Caco-2 (cell line): ENCODE data around the gene AIG1. TPM values are rescaled to one million over a fixed set of nuclear protein-coding genes. Genes with fewer than 3 reads are reported as not detected.
"Not testable (repeated sequence)": the region's sequence is repeated elsewhere in the genome, so short reads cannot be mapped to it uniquely, and the experiment has no call there.

Source experiments
- BruUV-seq: library from RNA; stranded (reverse); fragments of 400-500 nt; replicated peaks from 2 replicates; lab custom pipeline; 2021; lab: Mats Ljungman, UMichigan
- CTCF ChIA-PET: fragments of 300-600 bp; sonication (Branson Sonifier 250); formaldehyde crosslinking; loops from one replicate; lab custom pipeline; 2022; ENCODE audit warnings: antibody characterized with exemption; lab: Charles Lee
- POLR2A ChIA-PET: fragments of 300-600 bp; sonication (Branson Sonifier 250); formaldehyde crosslinking; loops from one replicate; lab custom pipeline; 2022; ENCODE audit warnings: antibody characterized with exemption; lab: Charles Lee
- DNase-seq, 2 experiments: peaks; one replicate each; pipeline versions ENCODE4 v3.0.0 to v3.0.0-alpha.2; 2020 to 2022
- H3K27me3 ChIP-seq: replicated peaks from 2 replicates; pipeline ENCODE4 v1.6.0; 2011; ENCODE audit warnings: low read length; ENCODE audit not compliant: control insufficient read depth, insufficient read depth
- H3K36me3 ChIP-seq: 2 replicates; pipeline ENCODE4 v1.5.1; 2011; ENCODE audit warnings: low read length; ENCODE audit not compliant: control insufficient read depth, insufficient read depth
- H3K4me1 ChIP-seq: fragments of 250-450 bp; sonication (Bioruptor Pico); 2 replicates; pipeline ENCODE4 v1.5.1; 2020; ENCODE audit warnings: mild to moderate bottlenecking
- H3K4me3 ChIP-seq: 2 replicates; pipeline ENCODE4 v1.5.1; 2011; ENCODE audit warnings: low read depth, mild to moderate bottlenecking, control low read depth, low read length
- H3K9me3 ChIP-seq: fragments of 250-450 bp; sonication (Bioruptor Pico); 2 replicates; pipeline ENCODE4 v1.5.1; 2020; ENCODE audit warnings: mild to moderate bottlenecking, moderate library complexity
- H3K27ac Mint-ChIP-seq: one replicate; pipeline ENCODE4 v1.8.0; 2022; ENCODE audit warnings: mixed read lengths; ENCODE audit not compliant: unreplicated experiment
- H3K27me3 Mint-ChIP-seq: one replicate; pipeline ENCODE4 v1.8.0; 2022; ENCODE audit warnings: mixed read lengths; ENCODE audit not compliant: insufficient read depth, unreplicated experiment
- H3K36me3 Mint-ChIP-seq: one replicate; pipeline ENCODE4 v1.8.0; 2022; ENCODE audit warnings: mild to moderate bottlenecking, mixed read lengths; ENCODE audit not compliant: insufficient read depth, unreplicated experiment
- H3K4me1 Mint-ChIP-seq: one replicate; pipeline ENCODE4 v1.8.0; 2022; ENCODE audit warnings: low read depth, mixed read lengths; ENCODE audit not compliant: unreplicated experiment
- H3K4me3 Mint-ChIP-seq: one replicate; pipeline ENCODE4 v1.8.0; 2022; ENCODE audit warnings: mild to moderate bottlenecking, moderate library complexity, mixed read lengths; ENCODE audit not compliant: unreplicated experiment
- H3K9me3 Mint-ChIP-seq: one replicate; pipeline ENCODE4 v1.8.0; 2022; ENCODE audit warnings: mixed read lengths; ENCODE audit not compliant: unreplicated experiment
- intact Hi-C: fragments of 100-400 bp; cut with micrococcal nuclease; formaldehyde crosslinking; loops from one replicate; pipeline ENCODE4 v1.10.0; 2022; ENCODE audit not compliant: unreplicated experiment
- total RNA-seq: library from RNA; stranded (reverse); gene quantifications from 2 replicates; pipeline ENCODE4 v1.2.3, GENCODE V29; 2022
- TF ChIP-seq, protein P1 (sequence below), 2 experiments: fragments of 200-600 bp in 1 of 2; IDR thresholded peaks; 1 replicate in 1 of 2; 2 replicates in 1 of 2; pipeline versions ENCODE4 v1.5.1 to v1.8.0; 2011 to 2022; ENCODE audit warnings: antibody characterized with exemption in 1 of 2, control low read depth in 1 of 2, inconsistent platforms in 1 of 2, low read depth in 1 of 2, low read length in 1 of 2, mild to moderate bottlenecking in 1 of 2, moderate library complexity in 1 of 2; ENCODE audit not compliant: insufficient read depth in 1 of 2, severe bottlenecking in 1 of 2, unreplicated experiment in 1 of 2

The AIG1 gene
- total RNA-seq, 1 experiment from 2014 or later, result 27.6 TPM

DNA sequence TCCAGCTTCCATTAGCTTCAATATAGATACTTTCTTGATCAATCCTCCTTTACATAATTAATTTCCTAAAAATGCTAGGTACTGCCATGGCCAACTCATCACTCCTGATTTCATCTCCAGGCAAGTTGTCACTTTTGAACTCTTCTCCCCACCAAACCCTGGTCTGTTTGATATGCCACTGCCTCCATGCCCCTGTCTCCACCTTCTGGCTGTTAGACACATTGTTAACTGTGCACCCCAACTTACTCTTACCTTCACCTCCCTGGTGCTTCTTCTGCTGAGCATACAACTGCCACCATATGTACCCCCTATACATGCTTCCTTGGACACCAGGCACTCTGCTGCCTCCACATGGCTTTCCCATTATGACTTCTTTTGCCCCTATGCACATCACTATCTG, 21.9 kb upstream of the AIG1 start:
- Mint-ChIP-seq H3K27me3 (peaks cover 26% of the 10 kb centered on the region), H3K9me3 (no peaks in the 10 kb centered on the region), H3K4me1 (no peaks in the 10 kb centered on the region), H3K27ac (no peak overlapping the region), H3K36me3 (no peaks in the 10 kb centered on the region), H3K4me3 (no peak overlapping the region)
- intact Hi-C loops, result loop anchor here (5.0 kb wide), 1 partner anchor 92 kb away; the partner anchor contains the start of gene HIVEP2
- H3K36me3 ChIP-seq, result no peaks in the 10 kb centered on the region
- H3K27me3 ChIP-seq, result no peaks in the 10 kb centered on the region
- no TSS peak for BruUV-seq
- no peak for DNase-seq
- POLR2A ChIA-PET, result no interaction called here
- TF ChIP-seq, protein P1, sequence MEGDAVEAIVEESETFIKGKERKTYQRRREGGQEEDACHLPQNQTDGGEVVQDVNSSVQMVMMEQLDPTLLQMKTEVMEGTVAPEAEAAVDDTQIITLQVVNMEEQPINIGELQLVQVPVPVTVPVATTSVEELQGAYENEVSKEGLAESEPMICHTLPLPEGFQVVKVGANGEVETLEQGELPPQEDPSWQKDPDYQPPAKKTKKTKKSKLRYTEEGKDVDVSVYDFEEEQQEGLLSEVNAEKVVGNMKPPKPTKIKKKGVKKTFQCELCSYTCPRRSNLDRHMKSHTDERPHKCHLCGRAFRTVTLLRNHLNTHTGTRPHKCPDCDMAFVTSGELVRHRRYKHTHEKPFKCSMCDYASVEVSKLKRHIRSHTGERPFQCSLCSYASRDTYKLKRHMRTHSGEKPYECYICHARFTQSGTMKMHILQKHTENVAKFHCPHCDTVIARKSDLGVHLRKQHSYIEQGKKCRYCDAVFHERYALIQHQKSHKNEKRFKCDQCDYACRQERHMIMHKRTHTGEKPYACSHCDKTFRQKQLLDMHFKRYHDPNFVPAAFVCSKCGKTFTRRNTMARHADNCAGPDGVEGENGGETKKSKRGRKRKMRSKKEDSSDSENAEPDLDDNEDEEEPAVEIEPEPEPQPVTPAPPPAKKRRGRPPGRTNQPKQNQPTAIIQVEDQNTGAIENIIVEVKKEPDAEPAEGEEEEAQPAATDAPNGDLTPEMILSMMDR (IDR thresholded peaks at IDR 0.05; ENCODE audit: insufficient read depth in 1 of 2, low read depth in 1 of 2, low read length in 1 of 2, severe bottlenecking in 1 of 2, unreplicated experiment in 1 of 2), result no peak
- CTCF ChIA-PET, result no interaction called here
- H3K9me3 ChIP-seq, result no peaks in the 10 kb centered on the region
- no peak overlapping the region for H3K4me3 ChIP-seq
- no peaks in the 10 kb centered on the region for H3K4me1 ChIP-seq

DNA sequence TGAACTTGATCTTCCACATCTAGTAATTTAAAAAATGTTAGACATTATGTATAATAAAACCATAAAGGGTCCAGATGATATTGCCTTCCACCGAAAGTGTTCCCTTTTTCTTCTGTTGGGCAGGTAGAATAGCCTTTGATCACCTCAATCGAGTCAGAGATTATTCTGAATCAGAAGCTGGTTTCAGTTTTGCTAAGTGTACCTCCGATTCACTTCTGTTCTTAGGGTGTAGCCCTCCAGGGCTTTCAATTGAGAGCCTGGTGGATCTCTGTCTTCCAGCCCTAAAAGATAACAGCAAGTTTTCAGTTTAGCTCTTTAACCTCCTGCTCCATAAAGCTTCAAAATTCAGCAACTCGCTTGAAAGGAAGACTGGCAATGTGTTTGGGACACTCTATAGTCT, 21.1 kb upstream of the AIG1 start:
- Mint-ChIP-seq H3K4me1 (no peaks in the 10 kb centered on the region), H3K27me3 (peaks cover 26% of the 10 kb centered on the region), H3K27ac (no peak overlapping the region), H3K9me3 (peaks cover 7% of the 10 kb centered on the region), H3K36me3 (no peaks in the 10 kb centered on the region), H3K4me3 (no peak overlapping the region)
- no peaks in the 10 kb centered on the region for H3K27me3 ChIP-seq
- TF ChIP-seq, protein P1 (IDR thresholded peaks at IDR 0.05; ENCODE audit: insufficient read depth in 1 of 2, low read depth in 1 of 2, low read length in 1 of 2, severe bottlenecking in 1 of 2, unreplicated experiment in 1 of 2), result no peak
- BruUV-seq, result no TSS peak
- intact Hi-C loops, result loop anchor here (5.0 kb wide), 1 partner anchor 92 kb away; the partner anchor contains the start of gene HIVEP2
- H3K9me3 ChIP-seq, result no peaks in the 10 kb centered on the region
- no peaks in the 10 kb centered on the region for H3K4me1 ChIP-seq
- DNase-seq, result no peak
- ChIA-PET CTCF (no interaction called here), POLR2A (no interaction called here)
- H3K36me3 ChIP-seq, result no peaks in the 10 kb centered on the region
- H3K4me3 ChIP-seq, result no peak overlapping the region

DNA sequence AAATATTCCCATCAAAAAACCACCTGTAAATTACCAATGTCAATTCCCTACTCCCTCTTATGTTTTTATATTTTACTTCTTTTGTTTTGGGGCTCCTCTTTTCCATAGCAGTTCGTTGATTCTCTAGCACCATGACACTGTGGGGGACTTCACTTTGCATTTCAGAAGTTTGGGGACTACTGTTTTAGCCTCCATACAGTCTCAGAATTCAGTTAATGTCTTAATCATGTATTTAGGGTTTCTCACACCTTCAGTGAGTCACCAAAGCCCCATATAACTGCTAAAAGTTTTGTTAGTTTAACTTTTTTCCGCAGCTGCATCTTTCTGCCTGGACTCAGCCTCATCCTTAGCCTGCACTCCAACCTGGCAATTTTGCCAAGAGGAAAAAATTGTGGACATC, 20.7 kb upstream of the AIG1 start:
- intact Hi-C loops, result no loop called here
- no peaks in the 10 kb centered on the region for H3K9me3 ChIP-seq
- H3K27me3 ChIP-seq, result no peaks in the 10 kb centered on the region
- CTCF ChIA-PET, result no interaction called here
- H3K9me3 Mint-ChIP-seq, result peaks cover 10% of the 10 kb centered on the region
- peaks cover 28% of the 10 kb centered on the region for H3K27me3 Mint-ChIP-seq
- no peaks in the 10 kb centered on the region for H3K36me3 ChIP-seq
- H3K4me3 Mint-ChIP-seq, result no peak overlapping the region
- no peak overlapping the region for H3K27ac Mint-ChIP-seq
- no peaks in the 10 kb centered on the region for H3K4me1 ChIP-seq
- POLR2A ChIA-PET, result no interaction called here
- no peaks in the 10 kb centered on the region for H3K4me1 Mint-ChIP-seq
- no peaks in the 10 kb centered on the region for H3K36me3 Mint-ChIP-seq
- DNase-seq, result no peak
- TF ChIP-seq, protein P1 (IDR thresholded peaks at IDR 0.05; ENCODE audit: insufficient read depth in 1 of 2, low read depth in 1 of 2, low read length in 1 of 2, severe bottlenecking in 1 of 2, unreplicated experiment in 1 of 2), result no peak
- BruUV-seq, result no TSS peak
- H3K4me3 ChIP-seq, result no peak overlapping the region

DNA sequence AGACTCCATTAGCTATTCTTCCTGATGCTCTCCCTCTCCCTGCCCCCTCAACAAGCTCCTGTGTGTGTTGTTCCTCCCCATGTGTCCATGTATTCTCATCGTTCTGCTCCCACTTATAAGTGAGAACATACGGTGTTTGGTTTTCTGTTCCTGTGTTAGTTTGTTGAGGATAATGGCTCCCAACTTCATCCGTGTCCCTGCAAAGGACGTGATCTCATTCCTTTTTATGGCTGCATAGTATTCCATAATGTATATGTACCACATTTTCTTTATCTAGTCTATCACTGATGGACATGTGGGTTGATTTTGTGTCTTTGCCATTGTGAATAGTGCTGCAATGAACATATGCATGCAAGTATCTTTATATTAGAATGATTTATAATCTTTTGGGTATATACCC, 16.3 kb upstream of the AIG1 start:
- CTCF ChIA-PET, H3K4me1 ChIP-seq, intact Hi-C loops, H3K36me3 Mint-ChIP-seq, H3K9me3 Mint-ChIP-seq, H3K36me3 ChIP-seq, DNase-seq, H3K27ac Mint-ChIP-seq, H3K27me3 ChIP-seq, BruUV-seq, H3K4me3 ChIP-seq, POLR2A ChIA-PET, H3K9me3 ChIP-seq, H3K4me3 Mint-ChIP-seq, H3K4me1 Mint-ChIP-seq: not testable (repeated sequence)
- peaks cover 23% of the 10 kb centered on the region for H3K27me3 Mint-ChIP-seq
